ENCODE data around the gene DEFB113. TPM values are rescaled to one million over a fixed set of nuclear protein-coding genes. Genes with fewer than 3 reads are reported as not detected.

The DEFB113 gene
- not detected in 2 replicates for total RNA-seq

GRCh38 chr6:49969605-49970004 lies at the start of gene DEFB113:
DEFB113 (minus strand) TSS chr6:49969625; CDS start chr6:49969625, 0 bp downstream.

GRCh38 chr6:49964064-49964463 lies 5.4 kb downstream of the DEFB113 start, which contains the start of gene DEFB114:
DEFB114 (minus strand) TSS chr6:49964164; CDS start chr6:49964105, 59 bp downstream.

Other genes starting within 250 kb of the DEFB113 start
- not detected in 2 replicates for gene CRISP3, start 225.2 kb downstream of the DEFB113 start, total RNA-seq
- gene PGK2, start 182.3 kb downstream of the DEFB113 start, total RNA-seq: not detected in 2 replicates
- not detected in 2 replicates for gene CRISP1, start 103.1 kb downstream of the DEFB113 start, total RNA-seq
- gene DEFB114, start 5.5 kb downstream of the DEFB113 start, total RNA-seq: not detected in 2 replicates
- not detected in 2 replicates for gene DEFB110, start 52.4 kb upstream of the DEFB113 start, total RNA-seq
- gene DEFB112, start 80.3 kb upstream of the DEFB113 start, total RNA-seq: not detected in 2 replicates